ENCODE measurements around the gene EFNA4.

The EFNA4 gene

DNA sequence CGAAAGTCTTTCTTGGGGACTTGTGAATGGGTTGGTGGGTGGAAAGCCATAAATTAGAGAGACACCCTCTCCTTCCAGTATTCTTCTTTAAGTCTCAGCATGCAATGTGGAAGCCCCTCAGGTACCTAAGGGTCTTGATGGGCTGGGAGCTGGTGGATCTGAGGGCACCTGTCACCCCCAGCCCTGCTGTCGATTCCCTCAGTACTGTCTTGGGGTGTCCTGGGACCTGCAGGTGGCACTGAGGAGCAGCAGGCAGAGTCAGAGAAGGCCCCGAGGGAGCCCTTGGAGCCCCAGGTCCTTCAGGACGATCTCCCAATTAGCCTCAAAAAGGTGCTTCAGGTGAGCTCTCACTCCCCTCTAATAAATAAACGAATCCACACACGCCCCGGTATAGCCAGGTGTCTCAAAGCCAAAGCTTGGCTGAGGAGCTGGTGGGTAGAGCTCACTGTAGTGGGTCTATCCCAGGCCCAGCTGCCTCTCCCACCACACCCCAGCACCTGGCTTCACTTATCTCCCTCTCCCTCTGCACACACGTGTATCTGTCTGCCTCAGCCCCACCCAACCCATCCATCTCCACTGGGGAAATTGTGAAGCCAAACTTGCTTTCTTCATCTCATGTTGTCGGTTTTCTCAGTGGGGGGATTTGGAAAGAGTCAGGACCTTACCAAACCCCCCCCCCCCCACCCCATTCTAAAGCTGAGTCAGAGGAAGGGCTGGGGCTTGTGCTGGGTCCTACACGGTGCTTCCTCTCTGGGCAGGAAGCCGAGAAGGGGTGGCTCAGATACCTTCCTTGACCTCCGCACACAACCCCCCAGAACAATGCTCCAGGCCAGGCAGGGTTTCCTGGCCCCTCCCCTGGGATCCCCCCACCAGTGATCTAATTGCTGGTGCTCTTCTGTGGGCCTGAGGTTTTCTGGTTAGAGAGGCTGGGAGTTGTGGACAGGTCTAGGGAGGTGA is 10.8 kb upstream of the EFNA4 start:
- DNase-seq, result no peak

DNA sequence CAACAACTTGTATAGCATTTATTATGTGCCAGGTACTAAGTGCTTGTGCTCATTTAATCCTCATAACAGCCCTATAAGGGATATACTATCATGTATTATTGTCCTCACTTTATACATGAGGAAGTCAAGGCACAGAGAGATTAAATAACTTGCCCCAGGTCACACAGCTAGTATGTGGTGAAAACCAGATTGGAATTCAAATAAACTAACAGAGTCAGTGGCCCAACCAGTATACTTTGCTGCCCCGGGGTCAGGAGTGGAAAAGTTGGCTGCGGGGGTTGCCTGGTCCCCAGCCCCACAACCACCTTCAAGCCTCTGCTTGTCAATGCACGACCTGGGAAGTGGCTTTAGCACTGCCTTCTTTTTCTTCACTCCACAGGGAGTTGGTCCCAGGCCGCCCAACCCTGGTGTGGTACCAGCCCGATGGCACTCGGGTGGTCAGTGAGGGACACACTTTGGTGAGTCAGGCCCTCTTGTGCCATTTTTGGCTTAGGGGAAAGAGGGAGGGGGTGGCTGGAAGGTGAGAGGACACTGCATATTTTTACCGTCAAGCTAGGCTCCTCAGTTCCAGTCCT is 9.9 kb upstream of the EFNA4 start:
- no peak for DNase-seq

- DNase-seq, result no peak
Measured at GRCh38 chr1:155057104-155057503, 6.4 kb upstream of the EFNA4 start.

- DNase-seq, result no peak
Measured at GRCh38 chr1:155057788-155058211, 5.7 kb upstream of the EFNA4 start.

- no peak for DNase-seq
Measured at GRCh38 chr1:155060736-155061135, 2.8 kb upstream of the EFNA4 start.

DNA sequence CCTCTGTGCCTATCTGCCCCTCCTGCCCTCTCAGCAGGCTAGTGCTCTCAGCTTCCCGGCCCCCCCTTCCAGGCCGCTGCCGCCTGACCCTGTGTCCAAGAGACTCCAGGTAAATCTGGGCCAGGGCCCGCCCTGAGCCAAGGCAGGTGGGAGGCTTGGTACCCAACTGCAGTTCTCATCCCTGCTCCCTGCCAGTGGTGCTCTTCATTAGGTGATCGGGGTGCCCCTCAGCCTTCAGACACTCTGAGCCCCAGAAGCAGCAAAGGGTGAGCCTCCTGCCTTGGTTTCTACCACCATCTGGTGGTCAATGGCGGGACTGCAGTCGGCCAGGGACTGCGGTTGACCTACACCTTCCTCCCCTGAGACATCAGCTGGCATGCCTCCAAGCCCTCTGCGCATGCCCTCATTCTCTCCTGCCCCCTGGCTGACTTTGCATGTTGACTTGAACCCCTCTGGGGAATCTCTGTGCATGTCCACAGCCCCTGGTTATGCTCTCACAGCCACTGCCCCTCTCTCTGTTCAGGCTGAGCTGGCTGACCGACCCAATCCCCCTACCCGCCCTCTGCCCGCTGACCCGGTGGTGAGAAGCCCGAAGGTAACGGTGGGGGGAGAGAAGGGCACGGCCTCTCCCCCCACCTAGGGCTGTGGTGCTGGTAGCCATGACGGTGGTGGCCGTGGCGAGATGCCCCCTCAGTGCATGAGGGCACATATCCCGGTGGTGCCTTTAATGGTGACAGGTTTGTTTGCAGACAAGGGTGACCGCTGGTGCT is 2.0 kb upstream of the EFNA4 start:
- DNase-seq, result peak; percentile 94 to 97

- no peak for DNase-seq
Measured at GRCh38 chr1:155062151-155062686, 1.3 kb upstream of the EFNA4 start.

- peak; percentile 71 to 80 for DNase-seq
Measured at GRCh38 chr1:155062702-155063411, 683 bp upstream of the EFNA4 start.

DNA sequence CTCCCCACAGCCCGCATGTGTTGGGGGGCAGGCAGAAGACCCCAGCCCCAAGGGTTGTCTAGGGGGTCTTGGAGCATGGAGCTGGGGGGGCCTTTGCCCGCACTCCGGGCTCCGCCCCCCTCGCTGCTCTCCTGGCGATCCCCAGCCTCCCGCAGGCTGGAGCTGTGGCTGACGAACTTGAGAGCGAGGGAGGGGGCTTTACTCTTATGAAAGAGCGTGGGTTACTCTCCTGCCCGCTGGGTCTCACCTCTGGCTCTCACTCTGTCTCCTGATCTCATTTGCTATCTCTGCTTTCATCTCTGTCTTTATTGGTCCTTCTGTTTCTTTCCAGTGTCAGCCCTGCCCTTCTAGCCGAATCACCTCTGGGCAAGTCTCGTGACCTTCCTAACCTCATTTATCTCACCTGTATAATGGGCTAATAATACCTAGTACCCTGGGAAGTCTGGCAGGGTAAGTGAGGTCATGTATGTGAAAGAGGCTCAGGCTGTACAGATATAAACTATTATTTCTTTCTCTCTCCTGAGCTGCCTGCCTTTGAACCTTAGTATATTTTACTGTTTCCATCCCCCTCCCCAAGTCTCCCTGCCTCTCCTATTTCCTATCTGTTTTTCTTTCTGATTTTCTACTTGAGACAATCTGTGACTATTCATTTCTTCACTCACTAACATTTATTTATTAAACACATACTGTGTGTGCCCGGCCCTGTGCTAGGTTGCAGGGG is 731 bp downstream of the EFNA4 start:
- no peak for DNase-seq

DNA sequence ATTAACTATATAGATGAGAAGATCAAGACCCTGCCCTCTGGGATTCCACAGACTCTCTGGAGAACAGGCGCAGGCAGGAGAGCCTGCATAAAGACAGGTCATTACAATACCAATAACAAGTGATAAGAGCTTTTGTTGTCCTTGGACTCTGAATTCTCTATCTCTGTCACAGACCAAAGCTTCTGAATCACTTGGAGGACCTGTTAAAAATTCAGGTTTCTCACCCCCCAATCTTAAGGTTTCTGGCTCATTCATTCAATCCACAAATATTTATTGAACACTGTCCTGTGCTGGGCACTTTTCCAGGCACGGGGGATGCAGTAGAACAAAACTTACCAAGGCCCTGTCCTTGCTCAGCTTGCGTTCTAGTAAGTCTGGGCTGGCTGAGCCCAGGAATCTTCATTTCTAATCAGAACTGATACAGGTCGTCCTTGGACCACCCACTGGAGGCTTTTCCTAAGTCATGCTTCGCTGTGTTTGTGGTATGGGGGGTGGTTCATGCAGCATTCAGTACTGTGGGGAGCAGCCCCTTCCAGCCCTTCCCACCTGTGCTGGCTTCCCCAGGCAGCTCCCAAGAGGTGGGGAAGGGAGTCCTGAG is 1.4 kb downstream of the EFNA4 start:
- no peak for DNase-seq

DNA sequence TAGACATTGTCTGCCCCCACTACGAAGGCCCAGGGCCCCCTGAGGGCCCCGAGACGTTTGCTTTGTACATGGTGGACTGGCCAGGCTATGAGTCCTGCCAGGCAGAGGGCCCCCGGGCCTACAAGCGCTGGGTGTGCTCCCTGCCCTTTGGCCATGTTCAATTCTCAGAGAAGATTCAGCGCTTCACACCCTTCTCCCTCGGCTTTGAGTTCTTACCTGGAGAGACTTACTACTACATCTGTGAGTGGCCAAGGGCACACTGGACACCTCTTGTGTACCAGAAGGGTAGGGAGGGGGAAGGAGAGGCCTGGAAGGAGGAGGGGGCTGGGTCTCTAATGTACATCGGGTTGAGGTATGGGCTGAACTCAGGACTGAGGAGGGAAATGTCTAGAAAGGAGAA is 3.2 kb downstream of the EFNA4 start:
- DNase-seq, result no peak

DNA sequence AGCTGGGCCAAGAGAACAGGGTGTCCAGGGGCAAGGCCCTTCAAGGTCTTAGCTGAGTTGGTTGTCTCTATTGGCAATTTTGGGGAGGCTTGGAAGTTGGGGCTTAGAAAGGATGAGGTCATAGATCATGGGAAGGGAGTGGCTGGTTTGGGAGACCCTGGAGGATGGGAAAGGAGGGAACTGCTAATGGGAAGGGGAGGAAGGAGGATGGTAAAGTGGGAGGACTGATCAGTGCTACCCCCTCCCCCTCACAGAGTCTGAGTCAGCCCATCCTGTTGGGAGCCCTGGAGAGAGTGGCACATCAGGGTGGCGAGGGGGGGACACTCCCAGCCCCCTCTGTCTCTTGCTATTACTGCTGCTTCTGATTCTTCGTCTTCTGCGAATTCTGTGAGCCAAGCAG is 5.1 kb downstream of the EFNA4 start:
- DNase-seq, result no peak

- no peak for DNase-seq
Measured at GRCh38 chr1:155069551-155070157, 6.1 kb downstream of the EFNA4 start.

- no peak for DNase-seq
Measured at GRCh38 chr1:155070158-155070621, 6.7 kb downstream of the EFNA4 start.

GRCh38 chr1:155070721-155071569 is 7.4 kb downstream of the EFNA4 start:
- DNase-seq, result peak; percentile 63 to 66

DNA sequence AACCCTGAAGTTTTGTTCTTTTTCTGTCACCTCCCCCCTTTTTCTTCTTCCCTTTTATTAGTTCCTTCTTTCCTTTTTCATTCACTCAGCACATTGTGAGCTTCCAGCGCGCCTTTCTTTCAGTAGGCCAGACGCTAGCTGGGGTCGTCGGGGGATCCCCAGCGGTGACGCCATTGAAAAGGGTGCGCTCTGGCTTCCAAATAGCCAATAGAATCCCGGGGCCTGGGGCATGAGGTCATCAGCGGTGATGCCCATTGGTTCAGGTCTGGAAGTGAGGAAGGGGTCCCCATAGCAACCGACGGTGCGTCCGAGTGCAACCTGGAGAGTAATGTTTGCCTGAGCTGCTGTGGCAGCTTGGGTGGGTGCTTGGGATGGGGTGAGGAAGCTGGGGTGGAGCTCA is 8.2 kb downstream of the EFNA4 start:
- no peak for DNase-seq

DNA sequence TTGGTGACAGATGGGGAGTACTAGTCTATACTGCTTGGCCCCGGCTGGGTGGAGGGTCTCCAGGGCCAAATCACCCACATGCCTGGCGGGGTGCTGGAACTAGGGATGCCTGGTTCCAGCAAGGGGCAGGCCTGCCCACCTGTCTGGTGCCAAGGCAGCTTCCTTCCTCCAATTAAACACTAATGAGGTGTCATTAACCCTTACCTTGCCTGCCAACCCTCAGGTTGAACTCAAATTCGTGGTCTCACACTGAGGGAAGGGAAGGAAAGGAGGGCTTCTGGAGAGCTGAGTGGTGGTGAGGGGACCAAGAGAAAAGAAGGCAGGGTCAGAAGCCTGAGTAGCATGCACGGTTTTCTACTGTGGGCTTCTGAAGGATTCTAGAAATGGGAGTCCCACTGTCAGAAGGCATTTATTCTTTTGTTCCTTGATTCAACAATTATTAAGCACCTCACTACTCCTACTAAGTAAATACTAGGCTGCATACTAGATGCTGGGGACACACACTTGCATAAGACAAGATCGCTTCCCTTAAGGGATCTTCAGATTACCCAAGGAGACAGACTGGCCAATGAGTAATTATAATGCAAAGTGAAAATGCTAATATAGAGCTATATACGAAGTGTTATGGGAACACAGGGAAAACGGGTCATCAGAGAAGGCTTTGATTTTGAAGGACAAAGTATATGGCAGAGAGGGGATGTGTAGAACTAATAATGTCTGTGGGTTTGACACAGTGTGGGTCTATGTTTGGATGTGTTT is 9.2 kb downstream of the EFNA4 start:
- DNase-seq, result no peak

GRCh38 chr1:155073377-155074242 is 10.1 kb downstream of the EFNA4 start:
- DNase-seq, result no peak

Data from activated CD4-positive, alpha-beta T cell treated with anti-CD3 and anti-CD28 coated beads, Interleukin-2, amount 50 U/mL, for 4 hours (primary cell).